ENCODE results near the gene MTCL1.

The MTCL1 gene

DNA sequence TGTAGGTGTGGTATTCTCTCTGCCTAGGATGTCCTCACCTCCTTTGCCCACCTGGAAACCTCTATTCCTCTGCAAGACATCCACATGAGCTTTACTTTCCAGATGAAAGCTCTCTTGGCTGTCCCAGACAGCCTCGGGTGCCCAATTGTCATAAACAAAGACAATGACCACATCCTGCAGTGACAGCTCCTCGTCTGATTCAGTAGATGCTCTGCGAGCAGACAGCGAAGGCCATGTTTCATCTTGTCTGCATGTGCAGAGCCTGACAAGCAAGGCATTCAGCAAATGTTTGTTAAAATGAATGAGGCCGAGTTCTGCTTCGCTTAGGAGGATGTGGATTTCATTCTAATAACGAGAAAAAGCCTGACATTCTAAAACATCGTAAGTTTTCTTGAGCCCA is 150.9 kb downstream of the MTCL1 start:
- no peaks in the 10 kb centered on the region for H3K27me3 ChIP-seq (ENCODE audit: control insufficient read depth in 3 of 3, insufficient read depth in 3 of 3, low read depth in 1 of 3, low read length in 3 of 3)
- no peak overlapping the region for H3K14ac ChIP-seq (ENCODE audit: low read length)
- no peaks in the 10 kb centered on the region for H3K79me1 ChIP-seq (ENCODE audit: low read depth, low read length)
- no peak overlapping the region for H3K27ac ChIP-seq (replicated peaks; ENCODE audit: low read length)
- H3K4ac ChIP-seq (ENCODE audit: low read length) = no peak overlapping the region
- H3K36me3 ChIP-seq (replicated peaks in 1 of 2; ENCODE audit: control insufficient read depth in 2 of 2, insufficient read depth in 2 of 2, low read length in 2 of 2) = no peaks in the 10 kb centered on the region
- DNase-seq (ENCODE audit: low spot score) = no peak
- H2AK5ac ChIP-seq (ENCODE audit: low read depth, low read length) = no peak overlapping the region
- H2BK15ac ChIP-seq (ENCODE audit: low read length) = no peak overlapping the region
- H3K23ac ChIP-seq (ENCODE audit: low read depth, low read length, poor library complexity) = no peak overlapping the region
- no peak overlapping the region for H2BK12ac ChIP-seq (ENCODE audit: low read length)
- H2AFZ ChIP-seq (ENCODE audit: low read length) = peak overlapping the region; percentile 75
- H3K4me2 ChIP-seq (ENCODE audit: insufficient read depth, low read length, poor library complexity, severe bottlenecking) = no peak overlapping the region
- no peak overlapping the region for H4K91ac ChIP-seq (ENCODE audit: low read depth, low read length, poor library complexity)
- H2BK5ac ChIP-seq (ENCODE audit: low read length) = no peak overlapping the region
- H3K9ac ChIP-seq (ENCODE audit: low read depth, low read length, poor library complexity) = no peak overlapping the region
- no CpG with 5 or more reads among the region's 8 CpGs for WGBS, 2 donors (ENCODE audit: extremely low coverage in 2 of 2, insufficient read length in 2 of 2, insufficient replicate concordance in 1 of 2)
- H3K9me3 ChIP-seq (replicated peaks in 1 of 2; ENCODE audit: control insufficient read depth in 2 of 2, insufficient read depth in 1 of 2, low read depth in 1 of 2, low read length in 2 of 2) = no peaks in the 10 kb centered on the region
- H3K18ac ChIP-seq (ENCODE audit: low read length) = peak overlapping the region; percentile 15
- H3K4me3 ChIP-seq (ENCODE audit: low read length in 2 of 2) = no peak overlapping the region
- H2BK120ac ChIP-seq (ENCODE audit: low read depth, low read length) = no peak overlapping the region
- H4K8ac ChIP-seq (ENCODE audit: low read depth, low read length) = no peak overlapping the region
- peaks cover 6 to 17% of the 10 kb centered on the region in 2 donors for H3K4me1 ChIP-seq (ENCODE audit: control insufficient read depth in 2 of 2, insufficient read depth in 1 of 2, low read depth in 1 of 2, low read length in 2 of 2)

DNA sequence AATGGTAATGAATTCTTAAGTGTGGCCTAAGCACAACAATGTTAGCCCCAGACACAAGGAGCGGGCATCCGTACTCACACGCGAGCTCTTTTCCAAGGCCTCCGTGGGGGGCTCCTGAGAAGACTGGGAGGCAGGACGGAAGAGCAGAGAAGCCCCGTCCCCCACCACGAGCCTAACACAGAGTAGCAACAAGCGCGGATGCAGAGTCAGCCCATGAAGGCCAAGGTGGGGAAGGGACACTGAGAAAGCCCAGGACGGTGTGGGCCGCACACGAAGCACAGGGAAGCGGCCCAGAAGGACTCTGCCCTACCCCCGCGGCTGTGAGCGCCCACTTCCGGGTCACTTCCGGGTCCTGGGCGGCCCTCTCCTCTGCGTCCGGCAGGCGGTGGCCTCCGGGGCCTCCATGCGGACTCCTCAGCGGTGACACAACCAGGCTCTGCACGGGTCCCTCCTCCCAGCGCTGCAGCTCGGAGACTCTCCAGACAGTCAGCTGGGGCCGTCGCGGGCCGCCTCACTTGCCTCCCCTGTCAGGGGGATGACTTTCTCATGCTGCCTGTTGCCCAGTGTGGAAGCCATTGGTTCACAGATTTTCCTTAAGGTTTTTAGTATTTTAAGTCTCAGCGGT is 151.5 kb downstream of the MTCL1 start:
- H3K9ac ChIP-seq (ENCODE audit: low read depth, low read length, poor library complexity) = no peak overlapping the region
- H2BK12ac ChIP-seq (ENCODE audit: low read length) = no peak overlapping the region
- no peak overlapping the region for H2BK15ac ChIP-seq (ENCODE audit: low read length)
- peak overlapping the region; percentile 63 for H3K18ac ChIP-seq (ENCODE audit: low read length)
- peaks cover 6 to 17% of the 10 kb centered on the region in 2 donors for H3K4me1 ChIP-seq (ENCODE audit: control insufficient read depth in 2 of 2, insufficient read depth in 1 of 2, low read depth in 1 of 2, low read length in 2 of 2)
- no peak overlapping the region for H3K27ac ChIP-seq (replicated peaks; ENCODE audit: low read length)
- H3K4ac ChIP-seq (ENCODE audit: low read length) = no peak overlapping the region
- H3K4me3 ChIP-seq (ENCODE audit: low read length in 2 of 2) = no peak overlapping the region
- H3K4me2 ChIP-seq (ENCODE audit: insufficient read depth, low read length, poor library complexity, severe bottlenecking) = no peak overlapping the region
- no peaks in the 10 kb centered on the region for H3K36me3 ChIP-seq (replicated peaks in 1 of 2; ENCODE audit: control insufficient read depth in 2 of 2, insufficient read depth in 2 of 2, low read length in 2 of 2)
- H4K91ac ChIP-seq (ENCODE audit: low read depth, low read length, poor library complexity) = no peak overlapping the region
- H3K27me3 ChIP-seq (ENCODE audit: control insufficient read depth in 3 of 3, insufficient read depth in 3 of 3, low read depth in 1 of 3, low read length in 3 of 3) = no peaks in the 10 kb centered on the region
- DNase-seq (ENCODE audit: low spot score) = no peak
- peak overlapping the region; percentile 75 for H2AFZ ChIP-seq (ENCODE audit: low read length)
- H3K14ac ChIP-seq (ENCODE audit: low read length) = no peak overlapping the region
- H3K9me3 ChIP-seq (replicated peaks in 1 of 2; ENCODE audit: control insufficient read depth in 2 of 2, insufficient read depth in 1 of 2, low read depth in 1 of 2, low read length in 2 of 2) = no peaks in the 10 kb centered on the region
- H4K8ac ChIP-seq (ENCODE audit: low read depth, low read length) = no peak overlapping the region
- H2BK120ac ChIP-seq (ENCODE audit: low read depth, low read length) = no peak overlapping the region
- no peak overlapping the region for H2AK5ac ChIP-seq (ENCODE audit: low read depth, low read length)
- WGBS, 2 donors (ENCODE audit: extremely low coverage in 2 of 2, insufficient read length in 2 of 2, insufficient replicate concordance in 1 of 2) = no CpG with 5 or more reads among the region's 34 CpGs
- no peaks in the 10 kb centered on the region for H3K79me1 ChIP-seq (ENCODE audit: low read depth, low read length)
- peak overlapping the region; percentile 58 for H2BK5ac ChIP-seq (ENCODE audit: low read length)
- H3K23ac ChIP-seq (ENCODE audit: low read depth, low read length, poor library complexity) = no peak overlapping the region

- no peak overlapping the region for H2BK15ac ChIP-seq (ENCODE audit: low read length)
- no peak overlapping the region for H4K8ac ChIP-seq (ENCODE audit: low read depth, low read length)
- H2AK5ac ChIP-seq (ENCODE audit: low read depth, low read length) = no peak overlapping the region
- H3K14ac ChIP-seq (ENCODE audit: low read length) = no peak overlapping the region
- no peak overlapping the region for H4K91ac ChIP-seq (ENCODE audit: low read depth, low read length, poor library complexity)
- no peaks in the 10 kb centered on the region for H3K36me3 ChIP-seq (replicated peaks in 1 of 2; ENCODE audit: control insufficient read depth in 2 of 2, insufficient read depth in 2 of 2, low read length in 2 of 2)
- no peaks in the 10 kb centered on the region for H3K27me3 ChIP-seq (ENCODE audit: control insufficient read depth in 3 of 3, insufficient read depth in 3 of 3, low read depth in 1 of 3, low read length in 3 of 3)
- no peak overlapping the region for H3K4ac ChIP-seq (ENCODE audit: low read length)
- DNase-seq (ENCODE audit: low spot score) = no peak
- H3K9ac ChIP-seq (ENCODE audit: low read depth, low read length, poor library complexity) = no peak overlapping the region
- no peak overlapping the region for H2BK5ac ChIP-seq (ENCODE audit: low read length)
- H3K23ac ChIP-seq (ENCODE audit: low read depth, low read length, poor library complexity) = no peak overlapping the region
- no peak overlapping the region for H3K27ac ChIP-seq (replicated peaks; ENCODE audit: low read length)
- H3K4me1 ChIP-seq (ENCODE audit: control insufficient read depth in 2 of 2, insufficient read depth in 1 of 2, low read depth in 1 of 2, low read length in 2 of 2) = peaks cover 6 to 17% of the 10 kb centered on the region in 2 donors
- no peak overlapping the region for H3K4me2 ChIP-seq (ENCODE audit: insufficient read depth, low read length, poor library complexity, severe bottlenecking)
- H3K4me3 ChIP-seq (ENCODE audit: low read length in 2 of 2) = no peak overlapping the region
- H2AFZ ChIP-seq (ENCODE audit: low read length) = no peak overlapping the region
- no peaks in the 10 kb centered on the region for H3K9me3 ChIP-seq (replicated peaks in 1 of 2; ENCODE audit: control insufficient read depth in 2 of 2, insufficient read depth in 1 of 2, low read depth in 1 of 2, low read length in 2 of 2)
- no peaks in the 10 kb centered on the region for H3K79me1 ChIP-seq (ENCODE audit: low read depth, low read length)
- H2BK120ac ChIP-seq (ENCODE audit: low read depth, low read length) = no peak overlapping the region
- WGBS, 2 donors (ENCODE audit: extremely low coverage in 2 of 2, insufficient read length in 2 of 2, insufficient replicate concordance in 1 of 2) = no CpG with 5 or more reads among the region's 4 CpGs
- H2BK12ac ChIP-seq (ENCODE audit: low read length) = no peak overlapping the region
- H3K18ac ChIP-seq (ENCODE audit: low read length) = no peak overlapping the region
Measured at GRCh38 chr18:8857806-8858205, 152.4 kb downstream of the MTCL1 start.

- no CpG with 5 or more reads among the region's 1 CpG for WGBS, 2 donors (ENCODE audit: extremely low coverage in 2 of 2, insufficient read length in 2 of 2, insufficient replicate concordance in 1 of 2)
Measured at GRCh38 chr18:8858888-8859511, 153.6 kb downstream of the MTCL1 start.

More at GRCh38 chr18:8858888-8859511, 153.6 kb downstream of the MTCL1 start:
- peaks cover 6 to 16% of the 10 kb centered on the region in 2 donors for H3K4me1 ChIP-seq (ENCODE audit: control insufficient read depth in 2 of 2, insufficient read depth in 1 of 2, low read depth in 1 of 2, low read length in 2 of 2)
- no peak overlapping the region for H3K4me3 ChIP-seq (ENCODE audit: low read length in 2 of 2)
- no peak overlapping the region for H3K14ac ChIP-seq (ENCODE audit: low read length)
- H2AFZ ChIP-seq (ENCODE audit: low read length) = no peak overlapping the region
- H2BK12ac ChIP-seq (ENCODE audit: low read length) = no peak overlapping the region
- H3K27ac ChIP-seq (replicated peaks; ENCODE audit: low read length) = no peak overlapping the region
- no peak overlapping the region for H3K18ac ChIP-seq (ENCODE audit: low read length)
- H2BK15ac ChIP-seq (ENCODE audit: low read length) = no peak overlapping the region
- no peak overlapping the region for H3K4me2 ChIP-seq (ENCODE audit: insufficient read depth, low read length, poor library complexity, severe bottlenecking)
- no peaks in the 10 kb centered on the region for H3K36me3 ChIP-seq (replicated peaks in 1 of 2; ENCODE audit: control insufficient read depth in 2 of 2, insufficient read depth in 2 of 2, low read length in 2 of 2)
- H3K4ac ChIP-seq (ENCODE audit: low read length) = no peak overlapping the region
- no peaks in the 10 kb centered on the region for H3K27me3 ChIP-seq (ENCODE audit: control insufficient read depth in 3 of 3, insufficient read depth in 3 of 3, low read depth in 1 of 3, low read length in 3 of 3)
- no peak overlapping the region for H2BK5ac ChIP-seq (ENCODE audit: low read length)
- no peaks in the 10 kb centered on the region for H3K9me3 ChIP-seq (replicated peaks in 1 of 2; ENCODE audit: control insufficient read depth in 2 of 2, insufficient read depth in 1 of 2, low read depth in 1 of 2, low read length in 2 of 2)
- H4K91ac ChIP-seq (ENCODE audit: low read depth, low read length, poor library complexity) = no peak overlapping the region
- no peak overlapping the region for H3K9ac ChIP-seq (ENCODE audit: low read depth, low read length, poor library complexity)
- H2BK120ac ChIP-seq (ENCODE audit: low read depth, low read length) = no peak overlapping the region
- H3K79me1 ChIP-seq (ENCODE audit: low read depth, low read length) = no peaks in the 10 kb centered on the region
- H4K8ac ChIP-seq (ENCODE audit: low read depth, low read length) = no peak overlapping the region
- H2AK5ac ChIP-seq (ENCODE audit: low read depth, low read length) = no peak overlapping the region
- H3K23ac ChIP-seq (ENCODE audit: low read depth, low read length, poor library complexity) = no peak overlapping the region
- no peak for DNase-seq (ENCODE audit: low spot score)

Measured in neuronal stem cell (in vitro differentiated cells).